ENCODE data around the gene CDRT4. TPM values are rescaled to one million over a fixed set of nuclear protein-coding genes. Genes with fewer than 3 reads are reported as not detected.

CDRT4 gene
- total RNA-seq, 1 experiment from 2014 or later: 6.2 TPM

GRCh38 chr17:15452746-15453145, 14.7 kb downstream of the CDRT4 start (continued):
- no peak for TF ChIP-seq ZBTB33 (IDR thresholded peaks at IDR 0.05; ENCODE audit: extremely low read depth, insufficient replicate concordance, low read length)
- TF ChIP-seq SP1 (IDR thresholded peaks at IDR 0.05; ENCODE audit: low read depth): no peak
- TF ChIP-seq RAD21 (IDR thresholded peaks at IDR 0.05; ENCODE audit: low read depth): no peak
- no peak for TF ChIP-seq SIN3A (IDR thresholded peaks at IDR 0.05; ENCODE audit: low read depth)

- no peak overlapping the region for H2AFZ ChIP-seq (ENCODE audit: low read depth, low read length, poor library complexity, severe bottlenecking)
- ATAC-seq: no peak
- no peak for DNase-seq (ENCODE audit: low read depth, low spot score)
- POLR2A ChIA-PET: no interaction called here
- intact Hi-C loops (cut with micrococcal nuclease): no loop called here
- H3K27ac ChIP-seq (ENCODE audit: low read depth, low read length): no peak overlapping the region
- no peaks in the 10 kb centered on the region for H3K27me3 ChIP-seq (ENCODE audit: insufficient read depth, low read length)
- no peak overlapping the region for H3K4me2 ChIP-seq (ENCODE audit: low read length)
- CTCF ChIA-PET: no interaction called here
- no TSS peak for BruUV-seq (replicated peaks)
- H3K79me2 ChIP-seq (ENCODE audit: insufficient read depth, low read length): no peaks in the 10 kb centered on the region
- RAD21 ChIA-PET (ENCODE audit: low non-redundant PET in 1 of 2, low total read pairs in 2 of 2, uncharacterized antibody in 2 of 2, unreplicated experiment in 2 of 2): no interaction called here
- TF ChIP-seq SIN3A (IDR thresholded peaks at IDR 0.05; ENCODE audit: low read depth) (no peak), MAX (IDR thresholded peaks at IDR 0.05) (no peak), EGR1 (IDR thresholded peaks at IDR 0.05; ENCODE audit: low read depth) (no peak), ELF1 (IDR thresholded peaks at IDR 0.05; ENCODE audit: borderline replicate concordance, low read depth) (no peak), POLR2A (IDR thresholded peaks at IDR 0.05; ENCODE audit: borderline replicate concordance, extremely low read depth, insufficient read depth, insufficient read length) (no peak), SP1 (IDR thresholded peaks at IDR 0.05; ENCODE audit: low read depth) (no peak), YY1 (IDR thresholded peaks at IDR 0.05; ENCODE audit: extremely low read depth, insufficient replicate concordance, low read depth, low read length) (no peak), CEBPB (IDR thresholded peaks at IDR 0.05; ENCODE audit: low read depth) (no peak), RAD21 (IDR thresholded peaks at IDR 0.05; ENCODE audit: low read depth) (no peak)
- no peaks in the 10 kb centered on the region for H3K4me1 ChIP-seq (ENCODE audit: control insufficient read depth in 1 of 2, insufficient read depth in 2 of 2, low read length in 2 of 2)
- no peaks in the 10 kb centered on the region for H4K20me1 ChIP-seq (ENCODE audit: insufficient read depth)
- H3K36me3 ChIP-seq (ENCODE audit: control insufficient read depth in 1 of 2, insufficient read depth in 2 of 2, low read length in 2 of 2): no peaks in the 10 kb centered on the region
- no peak overlapping the region for H3K4me3 ChIP-seq (replicated peaks in 1 of 2; ENCODE audit: low read depth in 1 of 2, low read length in 2 of 2)
- no peaks in the 10 kb centered on the region for H3K9me2 ChIP-seq (ENCODE audit: insufficient read depth)
- H3K9me3 ChIP-seq (ENCODE audit: control insufficient read depth in 1 of 2, insufficient read depth in 1 of 2, low read depth in 1 of 2, low read length in 2 of 2): peaks cover 6 to 8% of the 10 kb centered on the region in 2 experiments; a peak in 3 of 4 replicates
- no peak overlapping the region for H3K9ac ChIP-seq (ENCODE audit: low read length)
Observed at GRCh38 chr17:15451680-15452079, 15.7 kb downstream of the CDRT4 start.

Data from HCT116 (cell line).